ENCODE results near the gene ZNF670. TPM values are rescaled to one million over a fixed set of nuclear protein-coding genes. Genes with fewer than 3 reads are reported as not detected.

ZNF670 gene
- total and polyA plus RNA-seq, 9 of the 15 experiments (the other 6 are each of a cell fraction or from before 2014, with no cell fraction given): 7.1 to 23.4 (median 11.8) TPM

GRCh38 chr1:247103859-247104591 lies 25.4 kb upstream of the ZNF670 start, which contains the start of gene ZNF669 (continued):
- TF ChIP-seq, protein P1, sequence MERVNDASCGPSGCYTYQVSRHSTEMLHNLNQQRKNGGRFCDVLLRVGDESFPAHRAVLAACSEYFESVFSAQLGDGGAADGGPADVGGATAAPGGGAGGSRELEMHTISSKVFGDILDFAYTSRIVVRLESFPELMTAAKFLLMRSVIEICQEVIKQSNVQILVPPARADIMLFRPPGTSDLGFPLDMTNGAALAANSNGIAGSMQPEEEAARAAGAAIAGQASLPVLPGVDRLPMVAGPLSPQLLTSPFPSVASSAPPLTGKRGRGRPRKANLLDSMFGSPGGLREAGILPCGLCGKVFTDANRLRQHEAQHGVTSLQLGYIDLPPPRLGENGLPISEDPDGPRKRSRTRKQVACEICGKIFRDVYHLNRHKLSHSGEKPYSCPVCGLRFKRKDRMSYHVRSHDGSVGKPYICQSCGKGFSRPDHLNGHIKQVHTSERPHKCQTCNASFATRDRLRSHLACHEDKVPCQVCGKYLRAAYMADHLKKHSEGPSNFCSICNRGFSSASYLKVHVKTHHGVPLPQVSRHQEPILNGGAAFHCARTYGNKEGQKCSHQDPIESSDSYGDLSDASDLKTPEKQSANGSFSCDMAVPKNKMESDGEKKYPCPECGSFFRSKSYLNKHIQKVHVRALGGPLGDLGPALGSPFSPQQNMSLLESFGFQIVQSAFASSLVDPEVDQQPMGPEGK (CRISPR knock-in tag; IDR thresholded peaks at IDR 0.05; ENCODE audit: borderline replicate concordance): no peak
- TF ChIP-seq RFX1 (IDR thresholded peaks at IDR 0.05) (no peak), ZNF232 (CRISPR knock-in tag; IDR thresholded peaks at IDR 0.05) (no peak), FUS (optimal IDR thresholded peaks at IDR 0.05; ENCODE audit: low read depth, low read length) (no peak), ZNF766 (CRISPR knock-in tag; conservative IDR thresholded peaks at IDR 0.05) (peak; percentile 87), FOXJ3 (CRISPR knock-in tag; IDR thresholded peaks at IDR 0.05) (no peak), RFX5 (IDR thresholded peaks at IDR 0.05; ENCODE audit: low read depth, low read length) (no peak), EWSR1 (IDR thresholded peaks at IDR 0.05; ENCODE audit: borderline replicate concordance, low read depth, partially characterized antibody) (no peak), LEF1 (IDR thresholded peaks at IDR 0.05) (peak; percentile 90), HOXB6 (CRISPR knock-in tag; IDR thresholded peaks at IDR 0.05; ENCODE audit: borderline replicate concordance) (no peak), CEBPG (CRISPR knock-in tag; IDR thresholded peaks at IDR 0.05) (peak; percentile 46; the same call in 1 of the 2 replicates), CEBPG (tag; conservative IDR thresholded peaks at IDR 0.05 in 1 of 2, IDR thresholded peaks at IDR 0.05 in 1 of 2) (no peak), CGGBP1 (CRISPR knock-in tag; IDR thresholded peaks at IDR 0.05) (no peak), SRF (CRISPR knock-in tag; IDR thresholded peaks at IDR 0.05) (peak in 1 of 2 experiments; percentile 52; a peak in 1 of 4 replicates), TFAM (CRISPR knock-in tag; conservative IDR thresholded peaks at IDR 0.05) (no peak)
- TF ChIP-seq, protein P2, sequence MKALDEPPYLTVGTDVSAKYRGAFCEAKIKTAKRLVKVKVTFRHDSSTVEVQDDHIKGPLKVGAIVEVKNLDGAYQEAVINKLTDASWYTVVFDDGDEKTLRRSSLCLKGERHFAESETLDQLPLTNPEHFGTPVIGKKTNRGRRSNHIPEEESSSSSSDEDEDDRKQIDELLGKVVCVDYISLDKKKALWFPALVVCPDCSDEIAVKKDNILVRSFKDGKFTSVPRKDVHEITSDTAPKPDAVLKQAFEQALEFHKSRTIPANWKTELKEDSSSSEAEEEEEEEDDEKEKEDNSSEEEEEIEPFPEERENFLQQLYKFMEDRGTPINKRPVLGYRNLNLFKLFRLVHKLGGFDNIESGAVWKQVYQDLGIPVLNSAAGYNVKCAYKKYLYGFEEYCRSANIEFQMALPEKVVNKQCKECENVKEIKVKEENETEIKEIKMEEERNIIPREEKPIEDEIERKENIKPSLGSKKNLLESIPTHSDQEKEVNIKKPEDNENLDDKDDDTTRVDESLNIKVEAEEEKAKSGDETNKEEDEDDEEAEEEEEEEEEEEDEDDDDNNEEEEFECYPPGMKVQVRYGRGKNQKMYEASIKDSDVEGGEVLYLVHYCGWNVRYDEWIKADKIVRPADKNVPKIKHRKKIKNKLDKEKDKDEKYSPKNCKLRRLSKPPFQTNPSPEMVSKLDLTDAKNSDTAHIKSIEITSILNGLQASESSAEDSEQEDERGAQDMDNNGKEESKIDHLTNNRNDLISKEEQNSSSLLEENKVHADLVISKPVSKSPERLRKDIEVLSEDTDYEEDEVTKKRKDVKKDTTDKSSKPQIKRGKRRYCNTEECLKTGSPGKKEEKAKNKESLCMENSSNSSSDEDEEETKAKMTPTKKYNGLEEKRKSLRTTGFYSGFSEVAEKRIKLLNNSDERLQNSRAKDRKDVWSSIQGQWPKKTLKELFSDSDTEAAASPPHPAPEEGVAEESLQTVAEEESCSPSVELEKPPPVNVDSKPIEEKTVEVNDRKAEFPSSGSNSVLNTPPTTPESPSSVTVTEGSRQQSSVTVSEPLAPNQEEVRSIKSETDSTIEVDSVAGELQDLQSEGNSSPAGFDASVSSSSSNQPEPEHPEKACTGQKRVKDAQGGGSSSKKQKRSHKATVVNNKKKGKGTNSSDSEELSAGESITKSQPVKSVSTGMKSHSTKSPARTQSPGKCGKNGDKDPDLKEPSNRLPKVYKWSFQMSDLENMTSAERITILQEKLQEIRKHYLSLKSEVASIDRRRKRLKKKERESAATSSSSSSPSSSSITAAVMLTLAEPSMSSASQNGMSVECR (CRISPR knock-in tag; IDR thresholded peaks at IDR 0.05): peak; percentile 94
- TF ChIP-seq, protein P3, sequence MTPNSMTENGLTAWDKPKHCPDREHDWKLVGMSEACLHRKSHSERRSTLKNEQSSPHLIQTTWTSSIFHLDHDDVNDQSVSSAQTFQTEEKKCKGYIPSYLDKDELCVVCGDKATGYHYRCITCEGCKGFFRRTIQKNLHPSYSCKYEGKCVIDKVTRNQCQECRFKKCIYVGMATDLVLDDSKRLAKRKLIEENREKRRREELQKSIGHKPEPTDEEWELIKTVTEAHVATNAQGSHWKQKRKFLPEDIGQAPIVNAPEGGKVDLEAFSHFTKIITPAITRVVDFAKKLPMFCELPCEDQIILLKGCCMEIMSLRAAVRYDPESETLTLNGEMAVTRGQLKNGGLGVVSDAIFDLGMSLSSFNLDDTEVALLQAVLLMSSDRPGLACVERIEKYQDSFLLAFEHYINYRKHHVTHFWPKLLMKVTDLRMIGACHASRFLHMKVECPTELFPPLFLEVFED (CRISPR knock-in tag; conservative IDR thresholded peaks at IDR 0.05): no peak
- TF ChIP-seq, protein P4, sequence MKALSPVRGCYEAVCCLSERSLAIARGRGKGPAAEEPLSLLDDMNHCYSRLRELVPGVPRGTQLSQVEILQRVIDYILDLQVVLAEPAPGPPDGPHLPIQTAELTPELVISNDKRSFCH (CRISPR knock-in tag; IDR thresholded peaks at IDR 0.05): no peak
- TF ChIP-seq, protein P4 (tag; IDR thresholded peaks at IDR 0.05): 0 out of 2 replicates have a peak, but pooled peaks have one; percentile 57

Measured in K562 (cell line).